Measurements from ENCODE around the gene CISD3.

CISD3 gene

GRCh38 chr17:38729886-38730525 lies at the start of gene CISD3:
CISD3 (plus strand) TSS chr17:38730341; CDS start chr17:38730359, 18 bp downstream.
- peak; percentile 40 to 59 for DNase-seq (ENCODE audit: low read depth in 2 of 2)

- no peak for DNase-seq (ENCODE audit: low read depth in 2 of 2)
These were observed 49.0 kb upstream of the CISD3 start for GRCh38 chr17:38681096-38681495.

- DNase-seq (ENCODE audit: low read depth in 2 of 2): no peak
These were observed 44.6 kb upstream of the CISD3 start for GRCh38 chr17:38685491-38685890.

- no peak for DNase-seq (ENCODE audit: low read depth in 2 of 2)
These were observed 42.9 kb upstream of the CISD3 start for GRCh38 chr17:38687286-38687685.

- no peak for DNase-seq (ENCODE audit: low read depth in 2 of 2)
These were observed 39.8 kb upstream of the CISD3 start for GRCh38 chr17:38690386-38690785.

GRCh38 chr17:38691154-38691553 lies 39.0 kb upstream of the CISD3 start:
- no peak for DNase-seq (ENCODE audit: low read depth in 2 of 2)

- DNase-seq (ENCODE audit: low read depth in 2 of 2): no peak
These were observed 36.3 kb upstream of the CISD3 start for GRCh38 chr17:38693700-38694329.

- no peak for DNase-seq (ENCODE audit: low read depth in 2 of 2)
These were observed 32.9 kb upstream of the CISD3 start for GRCh38 chr17:38697061-38697820.

GRCh38 chr17:38698760-38699159 lies 31.4 kb upstream of the CISD3 start:
- DNase-seq (ENCODE audit: low read depth in 2 of 2): no peak

- no peak for DNase-seq (ENCODE audit: low read depth in 2 of 2)
These were observed 28.5 kb upstream of the CISD3 start for GRCh38 chr17:38701504-38702165.

DNA sequence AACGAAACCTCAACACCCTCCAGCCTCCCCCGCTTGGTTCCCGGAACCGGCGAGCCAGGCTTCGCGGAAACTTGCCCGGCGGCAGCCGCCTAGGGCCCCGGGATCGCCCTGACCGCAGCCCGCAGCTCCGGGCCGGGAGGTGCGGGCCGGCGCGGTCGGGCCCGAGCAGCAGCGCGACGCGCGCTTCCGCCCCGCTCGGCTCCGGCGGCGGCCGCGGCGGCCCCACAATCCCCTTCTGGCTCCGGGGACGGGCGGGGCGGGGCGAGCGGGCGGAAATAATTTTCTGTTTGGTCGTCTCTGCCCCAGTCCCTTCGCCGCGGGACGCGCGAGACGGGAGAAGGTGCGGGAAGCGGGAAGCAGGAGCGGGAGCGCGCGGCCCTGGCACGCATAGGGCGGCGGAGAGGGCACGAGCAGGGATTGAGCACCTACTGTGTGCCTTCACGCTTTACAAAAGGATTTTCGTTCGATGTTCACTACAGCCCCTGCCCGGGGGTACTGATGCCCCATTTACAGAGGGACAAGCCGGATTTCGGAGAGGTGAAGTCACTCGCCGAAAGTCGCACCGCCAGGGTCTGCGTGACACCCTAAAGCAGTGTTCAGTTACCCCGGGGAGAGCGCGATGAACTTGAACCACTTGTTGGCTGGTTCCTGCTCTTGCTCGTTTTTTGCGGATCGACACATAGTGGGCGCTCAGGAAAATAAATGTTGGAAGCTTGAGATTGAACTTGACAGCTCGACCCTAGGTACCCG lies 27.8 kb upstream of the CISD3 start:
- DNase-seq (ENCODE audit: low read depth in 2 of 2): peak; percentile 62 to 72

GRCh38 chr17:38702916-38703741 lies 27.0 kb upstream of the CISD3 start:
- no peak for DNase-seq (ENCODE audit: low read depth in 2 of 2)

DNA sequence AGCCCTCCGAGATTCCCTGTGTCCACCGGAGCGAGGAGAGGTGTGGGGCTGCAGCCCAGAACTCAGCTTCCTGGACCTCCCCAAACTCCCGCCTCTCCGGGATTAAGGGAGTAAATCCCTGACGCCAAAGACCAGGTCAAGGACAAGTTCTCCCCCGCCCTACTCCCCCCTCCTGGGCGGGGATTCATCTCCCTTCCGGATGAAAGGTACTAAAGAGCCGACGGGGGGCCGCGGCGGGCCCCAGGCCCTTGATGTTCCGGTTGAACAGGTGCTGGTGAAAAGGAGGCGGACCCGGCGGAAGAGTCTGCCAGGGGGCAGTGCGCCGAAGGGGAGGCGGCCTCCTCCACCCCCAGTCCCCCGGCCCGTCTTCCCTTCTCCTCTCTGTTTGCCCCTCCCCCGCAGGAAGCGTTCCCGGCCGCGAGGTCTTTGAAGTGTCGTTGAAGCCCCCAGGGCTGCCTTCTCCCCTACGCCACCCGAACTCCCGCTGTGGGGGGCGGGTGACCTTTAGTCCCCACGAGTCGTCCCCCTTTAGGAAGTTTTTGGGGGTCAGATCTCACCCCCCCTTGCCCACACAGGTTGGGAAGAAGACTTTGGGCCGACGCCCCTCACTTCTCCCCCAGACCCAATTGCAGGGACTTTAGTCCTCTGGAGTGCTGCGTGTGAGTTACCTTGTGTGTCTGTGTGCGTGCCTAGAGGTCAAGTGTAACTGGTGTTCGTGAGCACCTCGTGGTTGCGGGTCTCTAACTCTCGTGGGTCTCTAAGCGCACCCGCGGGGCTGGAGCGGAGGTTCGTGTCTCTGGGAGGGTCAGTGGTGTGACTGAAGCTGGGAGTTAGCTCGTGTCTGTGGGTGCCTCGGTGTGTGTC lies 26.2 kb upstream of the CISD3 start:
- DNase-seq (ENCODE audit: low read depth in 2 of 2): no peak

- peak; percentile 51 to 59 for DNase-seq (ENCODE audit: low read depth in 2 of 2)
These were observed 25.3 kb upstream of the CISD3 start, which contains the start of gene MLLT6 for GRCh38 chr17:38704606-38705522. MLLT6 (plus strand) TSS chr17:38705273; CDS start chr17:38705633, 360 bp downstream.

GRCh38 chr17:38705523-38705802 lies 24.7 kb upstream of the CISD3 start:
- no peak for DNase-seq (ENCODE audit: low read depth in 2 of 2)

DNA sequence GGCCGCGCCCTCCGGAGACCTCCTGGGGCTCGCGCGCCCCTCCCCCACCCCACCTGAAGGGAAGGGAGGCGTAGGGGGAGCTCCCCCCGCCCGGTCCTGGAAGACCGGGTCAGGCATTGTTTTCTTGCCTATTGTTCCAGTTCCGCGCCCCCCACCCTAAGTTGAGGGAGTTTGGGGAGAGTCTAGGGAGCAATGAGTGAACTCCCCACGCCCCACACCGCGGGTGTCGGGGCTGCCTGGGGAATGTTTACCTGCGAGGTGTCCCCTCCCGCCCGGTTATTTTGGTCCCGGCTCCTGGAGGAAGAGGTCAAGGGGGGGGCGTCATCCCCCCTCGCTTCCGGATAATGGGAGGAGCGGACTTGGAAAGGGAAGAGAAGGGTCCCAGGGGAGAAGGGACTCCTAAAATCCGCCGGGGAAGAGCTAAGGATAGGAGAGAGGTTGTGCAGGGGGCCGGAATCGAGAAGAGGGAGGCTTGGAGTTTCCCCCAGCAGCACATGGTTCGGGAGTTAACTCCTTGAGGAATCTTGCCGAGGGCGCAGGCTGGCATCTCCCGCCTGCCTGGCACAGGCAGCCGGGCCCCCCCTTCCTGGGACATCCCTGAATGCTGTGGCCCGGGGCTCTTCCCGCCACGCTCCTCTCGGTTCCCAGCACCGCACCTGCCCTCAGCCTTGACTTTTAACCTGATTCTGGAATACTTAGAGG lies 24.2 kb upstream of the CISD3 start:
- no peak for DNase-seq (ENCODE audit: low read depth in 2 of 2)

- no peak for DNase-seq (ENCODE audit: low read depth in 2 of 2)
These were observed 23.5 kb upstream of the CISD3 start for GRCh38 chr17:38706505-38707216.
